GM12878 (cell line): ENCODE data around the gene CCDC78. TPM values are rescaled to one million over a fixed set of nuclear protein-coding genes. Genes with fewer than 3 reads are reported as not detected.
"Not testable (repeated sequence)": the region's sequence is repeated elsewhere in the genome, so short reads cannot be mapped to it uniquely, and the experiment has no call there.

Source experiments
- ATAC-seq: fragments of 200-7000 bp; cut with Tn5 transposase; 3 replicates; pipeline ENCODE4 v1.9.1; 2020; ENCODE audit warnings: mild to moderate bottlenecking, moderate library complexity
- BruUV-seq: library from RNA; stranded (reverse); fragments of 400-500 nt; replicated peaks from 2 replicates; lab custom pipeline; 2021; lab: Mats Ljungman, UMichigan
- CTCF ChIA-PET: fragments of 300-600 bp; sonication (Branson Sonifier 250); formaldehyde crosslinking; extraction: SDS; loops from one replicate; lab custom pipeline; 2021; ENCODE audit warnings: inconsistent platforms; lab: Yijun Ruan, JAX
- POLR2A ChIA-PET: fragments of 350-600 bp; formaldehyde crosslinking; extraction: SDS; loops from one replicate; lab custom pipeline; 2021; ENCODE audit warnings: inconsistent platforms; lab: Charles Lee
- RAD21 ChIA-PET: fragments of 300-600 bp; sonication (Branson Sonifier 250); formaldehyde crosslinking; loops from one replicate; lab custom pipeline; 2023; ENCODE audit warnings: antibody characterized with exemption; ENCODE audit not compliant: unreplicated experiment; lab: Charles Lee
- SMC1A ChIA-PET: fragments of 300-600 bp; sonication (Branson Sonifier 250); formaldehyde crosslinking; loops from one replicate; lab custom pipeline; 2023; ENCODE audit not compliant: unreplicated experiment, uncharacterized antibody; lab: Charles Lee
- DNase-seq: peaks from one replicate; pipeline ENCODE4 v3.0.0-alpha.2; 2011; ENCODE audit warnings: low read depth, low spot score
- FAIRE-seq: peaks from 3 replicates; lab custom pipeline; 2011; peaks lifted over from hg19 to GRCh38; lab: Jason Lieb, UNC
- H2AFZ ChIP-seq: 2 replicates; pipeline ENCODE4 v1.6.0; 2011; ENCODE audit warnings: low read depth, low read length, control low read depth; ENCODE audit not compliant: control insufficient read depth
- H3K27ac ChIP-seq: 2 replicates; pipeline ENCODE4 v1.5.1; 2011; ENCODE audit warnings: control low read depth; ENCODE audit not compliant: control insufficient read depth, insufficient read depth
- H3K27me3 ChIP-seq, 2 experiments: replicated peaks in 1 of 2; 2 replicates each; pipeline versions ENCODE4 v1.6.0 to v1.6.1; 2011; ENCODE audit warnings: low read length in 1 of 2; ENCODE audit not compliant: control insufficient read depth in 2 of 2, insufficient read depth in 2 of 2
- H3K36me3 ChIP-seq, 2 experiments: 2 replicates each; pipeline ENCODE4 v1.5.1; 2011; ENCODE audit warnings: low read length in 1 of 2; ENCODE audit not compliant: control insufficient read depth in 2 of 2, insufficient read depth in 2 of 2
- H3K4me1 ChIP-seq: 2 replicates; pipeline ENCODE4 v1.6.1; 2011; ENCODE audit warnings: mild to moderate bottlenecking, low read length, moderate library complexity, mixed read lengths; ENCODE audit not compliant: control insufficient read depth, insufficient read depth
- H3K4me2 ChIP-seq: 2 replicates; pipeline ENCODE4 v1.6.0; 2011; ENCODE audit warnings: control low read depth; ENCODE audit not compliant: control insufficient read depth, insufficient read depth
- H3K4me3 ChIP-seq: fragments of 200-600 bp; sonication (generic); 2 replicates; pipeline ENCODE4 v1.5.1; 2016
- H3K79me2 ChIP-seq: 2 replicates; pipeline ENCODE4 v1.6.0; 2011; ENCODE audit warnings: low read length; ENCODE audit not compliant: control insufficient read depth, insufficient read depth
- H3K9ac ChIP-seq: 2 replicates; pipeline ENCODE4 v1.8.0; 2011; ENCODE audit warnings: low read length, control low read depth, mixed read lengths; ENCODE audit not compliant: control insufficient read depth, insufficient read depth
- H3K9me3 ChIP-seq: replicated peaks from 3 replicates; pipeline ENCODE4 v1.5.1; 2011; ENCODE audit warnings: mild to moderate bottlenecking, low read length; ENCODE audit not compliant: control insufficient read depth, insufficient read depth
- H4K20me1 ChIP-seq: 2 replicates; pipeline ENCODE4 v1.6.0; 2011; ENCODE audit not compliant: control insufficient read depth, insufficient read depth
- ASH2L ChIP-seq: fragments of 300-600, 200-600 bp; sonication (generic); IDR thresholded peaks from 2 replicates; pipeline ENCODE4 v1.6.1; 2017; ENCODE audit warnings: low read depth, mild to moderate bottlenecking, borderline replicate concordance
- CHD4 ChIP-seq: fragments of 200-600 bp; sonication (generic); IDR thresholded peaks from 2 replicates; pipeline ENCODE4 v1.6.1; 2016; ENCODE audit warnings: mild to moderate bottlenecking
- NR2C1 ChIP-seq: fragments of 450-650 bp; IDR thresholded peaks from 2 replicates; pipeline ENCODE4 v1.6.1; 2017; ENCODE audit warnings: antibody characterized with exemption, mild to moderate bottlenecking, moderate library complexity
- POLR2A ChIP-seq: IDR thresholded peaks from 2 replicates; pipeline ENCODE4 v1.6.1; 2011; ENCODE audit warnings: low read depth, mild to moderate bottlenecking, low read length
- RB1 ChIP-seq: fragments of 450-650 bp; formaldehyde crosslinking; IDR thresholded peaks from 2 replicates; pipeline ENCODE4 v1.6.1; 2017; ENCODE audit warnings: mild to moderate bottlenecking, borderline replicate concordance
- SPI1 ChIP-seq: IDR thresholded peaks from 2 replicates; pipeline ENCODE4 v1.6.1; 2011; ENCODE audit warnings: low read depth, mild to moderate bottlenecking, low read length, moderate library complexity, borderline replicate concordance; ENCODE audit not compliant: insufficient read depth
- WGBS: methylation state at CpG from one replicate; pipeline ENCODE4 v1.1.6; 2016; ENCODE audit warnings: low lambda C conversion rate; ENCODE audit not compliant: insufficient replicate concordance, insufficient coverage; ENCODE audit errors: missing lambda C conversion rate; 5-methylcytosine and 5-hydroxymethylcytosine counted together
- in situ Hi-C: fragments of 300-500 bp; cut with MboI; formaldehyde crosslinking; loops from 9 replicates; pipeline ENCODE4 v1.14.3; 2018; ENCODE audit warnings: mixed read lengths
- intact Hi-C: fragments of 100-400 bp; cut with micrococcal nuclease; formaldehyde crosslinking; loops from one replicate; pipeline ENCODE4 v1.14.2; 2022; ENCODE audit not compliant: unreplicated experiment
- polyA plus RNA-seq, 11 experiments: library from polyadenylated mRNA; depleted of rRNA in 4 of 11; unstranded in 6 of 11; stranded (reverse) in 5 of 11; fragments of >200 nt; fragmentation: Nextera tagmentation in 4 of 11; fragmentation: Illumina TruSeq in 1 of 11; extraction: Ambion mirVana in 4 of 11; extraction: Trizol in 1 of 11; gene quantifications; 1 replicate in 1 of 11; 2 replicates in 10 of 11; pipeline versions ENCODE4 v1.2.1 to v1.2.3, GENCODE V29; 2011 to 2016; ENCODE audit warnings: inconsistent platforms in 2 of 11, missing spikeins in 2 of 11, low read depth in 1 of 11
- total RNA-seq, 4 experiments: library from RNA; depleted of rRNA in 3 of 4; stranded (reverse); fragments of >200 nt in 3 of 4; fragmentation: Illumina TruSeq in 1 of 4; extraction: Trizol in 1 of 4; gene quantifications; 2 replicates each; pipeline versions ENCODE4 v1.2.1 to v1.2.3, GENCODE V29; 2013 to 2021
- TF ChIP-seq, protein P1 (sequence below): IDR thresholded peaks from 2 replicates; pipeline ENCODE4 v1.6.1; 2011; ENCODE audit warnings: borderline replicate concordance, low read depth, mild to moderate bottlenecking, moderate library complexity, mixed read lengths, low read length; ENCODE audit not compliant: insufficient read depth; ENCODE audit errors: extremely low read length
- TF ChIP-seq, protein P2 (sequence below): fragments of 450-650 bp; formaldehyde crosslinking; IDR thresholded peaks from 2 replicates; pipeline ENCODE4 v1.5.0; 2022; ENCODE audit warnings: mild to moderate bottlenecking, missing genetic modification characterization

Gene CCDC78
- total and polyA plus RNA-seq, 10 of the 15 experiments (the other 5 are each of a cell fraction or from before 2014, with no cell fraction given) = 0.10 to 26.2 (median 5.4) TPM

DNA sequence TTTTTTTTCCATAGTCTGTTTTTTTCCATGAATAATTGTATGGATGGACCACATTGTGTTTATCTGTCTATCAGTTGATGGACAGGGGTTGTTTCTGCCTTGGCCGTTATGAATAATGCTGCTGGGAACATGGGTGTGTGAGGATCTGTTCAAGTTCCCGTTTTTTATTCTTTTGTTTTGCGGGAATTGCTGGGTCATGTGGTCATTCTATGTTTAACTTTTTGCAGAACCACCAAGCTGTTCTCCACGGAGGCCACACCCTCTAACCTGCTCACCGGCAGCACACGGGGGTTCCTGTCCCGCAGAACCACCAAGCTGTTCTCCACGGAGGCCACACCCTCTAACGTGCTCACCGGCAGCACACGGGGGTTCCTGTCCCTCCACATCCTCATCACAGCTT, 28.4 kb upstream of the CCDC78 start:
- BruUV-seq = no TSS peak
- no peaks in the 10 kb centered on the region; the same call in 2 of the 3 replicates for H3K9me3 ChIP-seq
- H3K27me3 ChIP-seq = no peaks in the 10 kb centered on the region; a peak in 2 of 4 replicates
- H2AFZ ChIP-seq = no peak overlapping the region
- ChIA-PET POLR2A (no interaction called here), SMC1A (no interaction called here), CTCF (no interaction called here), RAD21 (interaction anchor here (0.5 kb wide), 1 partner anchor 310 kb away, joined by 3 read pairs; no protein-coding TSS in a partner anchor)
- H3K79me2 ChIP-seq = no peaks in the 10 kb centered on the region
- TF ChIP-seq NR2C1 = no peak
- no peak for TF ChIP-seq RB1
- TF ChIP-seq, protein P1, sequence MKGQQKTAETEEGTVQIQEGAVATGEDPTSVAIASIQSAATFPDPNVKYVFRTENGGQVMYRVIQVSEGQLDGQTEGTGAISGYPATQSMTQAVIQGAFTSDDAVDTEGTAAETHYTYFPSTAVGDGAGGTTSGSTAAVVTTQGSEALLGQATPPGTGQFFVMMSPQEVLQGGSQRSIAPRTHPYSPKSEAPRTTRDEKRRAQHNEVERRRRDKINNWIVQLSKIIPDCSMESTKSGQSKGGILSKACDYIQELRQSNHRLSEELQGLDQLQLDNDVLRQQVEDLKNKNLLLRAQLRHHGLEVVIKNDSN = no peak
- TF ChIP-seq POLR2A = no peak
- TF ChIP-seq, protein P2, sequence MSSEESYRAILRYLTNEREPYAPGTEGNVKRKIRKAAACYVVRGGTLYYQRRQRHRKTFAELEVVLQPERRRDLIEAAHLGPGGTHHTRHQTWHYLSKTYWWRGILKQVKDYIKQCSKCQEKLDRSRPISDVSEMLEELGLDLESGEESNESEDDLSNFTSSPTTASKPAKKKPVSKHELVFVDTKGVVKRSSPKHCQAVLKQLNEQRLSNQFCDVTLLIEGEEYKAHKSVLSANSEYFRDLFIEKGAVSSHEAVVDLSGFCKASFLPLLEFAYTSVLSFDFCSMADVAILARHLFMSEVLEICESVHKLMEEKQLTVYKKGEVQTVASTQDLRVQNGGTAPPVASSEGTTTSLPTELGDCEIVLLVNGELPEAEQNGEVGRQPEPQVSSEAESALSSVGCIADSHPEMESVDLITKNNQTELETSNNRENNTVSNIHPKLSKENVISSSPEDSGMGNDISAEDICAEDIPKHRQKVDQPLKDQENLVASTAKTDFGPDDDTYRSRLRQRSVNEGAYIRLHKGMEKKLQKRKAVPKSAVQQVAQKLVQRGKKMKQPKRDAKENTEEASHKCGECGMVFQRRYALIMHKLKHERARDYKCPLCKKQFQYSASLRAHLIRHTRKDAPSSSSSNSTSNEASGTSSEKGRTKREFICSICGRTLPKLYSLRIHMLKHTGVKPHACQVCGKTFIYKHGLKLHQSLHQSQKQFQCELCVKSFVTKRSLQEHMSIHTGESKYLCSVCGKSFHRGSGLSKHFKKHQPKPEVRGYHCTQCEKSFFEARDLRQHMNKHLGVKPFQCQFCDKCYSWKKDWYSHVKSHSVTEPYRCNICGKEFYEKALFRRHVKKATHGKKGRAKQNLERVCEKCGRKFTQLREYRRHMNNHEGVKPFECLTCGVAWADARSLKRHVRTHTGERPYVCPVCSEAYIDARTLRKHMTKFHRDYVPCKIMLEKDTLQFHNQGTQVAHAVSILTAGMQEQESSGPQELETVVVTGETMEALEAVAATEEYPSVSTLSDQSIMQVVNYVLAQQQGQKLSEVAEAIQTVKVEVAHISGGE = no peak
- no peak for TF ChIP-seq SPI1
- no peak for TF ChIP-seq CHD4
- TF ChIP-seq ASH2L = no peak
- H3K4me2 ChIP-seq = no peak overlapping the region
- DNase-seq = no peak
- no peaks in the 10 kb centered on the region for H3K4me1 ChIP-seq
- 10% methylated on average over 11 of the region's 11 CpGs for WGBS
- intact Hi-C loops = no loop called here
- no peak for ATAC-seq
- no peak overlapping the region for H3K9ac ChIP-seq
- no peak overlapping the region for H3K27ac ChIP-seq
- no peaks in the 10 kb centered on the region for H3K36me3 ChIP-seq
- FAIRE-seq = no peak
- H4K20me1 ChIP-seq = no peaks in the 10 kb centered on the region
- no peak overlapping the region for H3K4me3 ChIP-seq
- in situ Hi-C loops = no loop called here

GRCh38 chr16:754121-754607, 27.9 kb upstream of the CCDC78 start:
- SMC1A ChIA-PET, H3K9me3 ChIP-seq, H3K79me2 ChIP-seq, DNase-seq, in situ Hi-C loops, H3K4me3 ChIP-seq, H4K20me1 ChIP-seq, FAIRE-seq, CTCF ChIA-PET, H2AFZ ChIP-seq, H3K27ac ChIP-seq, H3K4me2 ChIP-seq, intact Hi-C loops, H3K27me3 ChIP-seq, BruUV-seq, H3K9ac ChIP-seq, H3K36me3 ChIP-seq, H3K4me1 ChIP-seq, POLR2A ChIA-PET, ATAC-seq: not testable (repeated sequence)
- RAD21 ChIA-PET = interaction anchor here (0.5 to 0.6 kb wide), 2 partner anchors 311 to 387 kb away, joined by 3 read pairs; no protein-coding TSS in a partner anchor
- 59% methylated on average over 11 of the region's 11 CpGs for WGBS
